Astrocyte (in vitro differentiated cells and primary cell): Measurements from ENCODE around the gene SOCS6. TPM values are rescaled to one million over a fixed set of nuclear protein-coding genes. Genes with fewer than 3 reads are reported as not detected.
"Not testable (repeated sequence)": the region's sequence is repeated elsewhere in the genome, so short reads cannot be mapped to it uniquely, and the experiment has no call there.

Experiments used
- DNase-seq: peaks from one replicate; pipeline ENCODE4 v3.0.0-alpha.2; 2010; ENCODE audit warnings: low read depth
- FAIRE-seq: peaks from 2 replicates; lab custom pipeline; 2011; peaks lifted over from hg19 to GRCh38; lab: Jason Lieb, UNC
- H2AFZ ChIP-seq: 2 replicates; pipeline ENCODE4 v1.6.0; 2012; ENCODE audit warnings: low read depth, low read length, inconsistent platforms
- H3K27ac ChIP-seq: 2 replicates; pipeline ENCODE4 v1.5.1; 2011; ENCODE audit warnings: low read depth, low read length, inconsistent platforms
- H3K27me3 ChIP-seq: 2 replicates; pipeline ENCODE4 v1.6.0; 2011; ENCODE audit warnings: low read length, inconsistent platforms; ENCODE audit not compliant: insufficient read depth
- H3K36me3 ChIP-seq: 2 replicates; pipeline ENCODE4 v1.5.1; 2011; ENCODE audit warnings: low read length, inconsistent platforms; ENCODE audit not compliant: insufficient read depth
- H3K4me1 ChIP-seq: 2 replicates; pipeline ENCODE4 v1.5.1; 2011; ENCODE audit warnings: low read length, inconsistent platforms; ENCODE audit not compliant: insufficient read depth
- H3K4me2 ChIP-seq: 2 replicates; pipeline ENCODE4 v1.6.0; 2012; ENCODE audit warnings: low read length, inconsistent platforms
- H3K4me3 ChIP-seq: 2 replicates; pipeline ENCODE4 v1.5.1; 2011; ENCODE audit warnings: low read depth, mild to moderate bottlenecking, low read length, inconsistent platforms; ENCODE audit not compliant: insufficient read depth
- H3K79me2 ChIP-seq: 2 replicates; pipeline ENCODE4 v1.6.0; 2012; ENCODE audit warnings: mild to moderate bottlenecking, low read length, inconsistent platforms; ENCODE audit not compliant: insufficient read depth
- H3K9ac ChIP-seq: 2 replicates; pipeline ENCODE4 v1.6.0; 2012; ENCODE audit warnings: mild to moderate bottlenecking, low read length, inconsistent platforms
- H3K9me3 ChIP-seq: 2 replicates; pipeline ENCODE4 v1.5.1; 2012; ENCODE audit warnings: low read depth, mild to moderate bottlenecking, low read length, inconsistent platforms; ENCODE audit not compliant: insufficient read depth
- H4K20me1 ChIP-seq: 2 replicates; pipeline ENCODE4 v1.6.0; 2012; ENCODE audit warnings: low read length, inconsistent platforms; ENCODE audit not compliant: insufficient read depth
- H3K27ac Mint-ChIP-seq: one replicate; pipeline ENCODE4 v1.8.0; 2021; ENCODE audit warnings: mild to moderate bottlenecking, mixed read lengths; ENCODE audit not compliant: unreplicated experiment
- H3K27me3 Mint-ChIP-seq: one replicate; pipeline ENCODE4 v1.8.0; 2021; ENCODE audit warnings: low read depth, mixed read lengths; ENCODE audit not compliant: unreplicated experiment
- H3K36me3 Mint-ChIP-seq: one replicate; pipeline ENCODE4 v1.8.0; 2021; ENCODE audit warnings: low read depth, mixed read lengths; ENCODE audit not compliant: unreplicated experiment
- H3K4me1 Mint-ChIP-seq: one replicate; pipeline ENCODE4 v1.8.0; 2021; ENCODE audit warnings: low read depth, mixed read lengths; ENCODE audit not compliant: unreplicated experiment
- H3K4me3 Mint-ChIP-seq: one replicate; pipeline ENCODE4 v1.8.0; 2021; ENCODE audit warnings: mild to moderate bottlenecking, moderate library complexity, mixed read lengths; ENCODE audit not compliant: unreplicated experiment
- H3K9me3 Mint-ChIP-seq: one replicate; pipeline ENCODE4 v1.8.0; 2021; ENCODE audit warnings: mild to moderate bottlenecking, mixed read lengths; ENCODE audit not compliant: unreplicated experiment
- CTCF ChIP-seq: IDR thresholded peaks from 2 replicates; pipeline ENCODE4 v1.5.1; 2011; ENCODE audit warnings: low read depth, mild to moderate bottlenecking, inconsistent platforms, low read length, moderate library complexity; ENCODE audit not compliant: insufficient read depth
- EZH2 ChIP-seq: IDR thresholded peaks from 2 replicates; pipeline ENCODE4 v1.6.1; 2012; ENCODE audit warnings: mild to moderate bottlenecking, low read length, inconsistent platforms; ENCODE audit not compliant: insufficient read depth
- total RNA-seq: library from RNA; stranded (reverse); gene quantifications from 2 replicates; pipeline ENCODE4 v1.2.1, GENCODE V29; 2021

Gene SOCS6
- total RNA-seq, 1 donor from 2014 or later: 24.1 TPM

GRCh38 chr18:70337139-70337972 is 48.5 kb downstream of the SOCS6 start:
- H3K9ac ChIP-seq: no peak overlapping the region

GRCh38 chr18:70338890-70339289 is 50.0 kb downstream of the SOCS6 start:
- H3K9me3 Mint-ChIP-seq: no peaks in the 10 kb centered on the region
- no peak overlapping the region for H3K4me3 Mint-ChIP-seq
- peaks cover 25% of the 10 kb centered on the region for H3K4me1 Mint-ChIP-seq
- H3K4me1 ChIP-seq: peaks cover 15% of the 10 kb centered on the region
- H3K4me3 ChIP-seq: no peak overlapping the region
- DNase-seq (no peak), FAIRE-seq (no peak)
- peaks cover 5% of the 10 kb centered on the region for H3K9me3 ChIP-seq
- H3K36me3 ChIP-seq: peaks cover 10% of the 10 kb centered on the region
- H3K4me2 ChIP-seq: no peak overlapping the region
- H3K36me3 Mint-ChIP-seq: peaks cover 11% of the 10 kb centered on the region
- no peak overlapping the region for H3K27ac ChIP-seq
- H4K20me1 ChIP-seq: no peaks in the 10 kb centered on the region
- no peak overlapping the region for H3K9ac ChIP-seq
- H3K27me3 ChIP-seq: no peaks in the 10 kb centered on the region
- H3K27ac Mint-ChIP-seq: peak overlapping the region; percentile 27
- no peak for TF ChIP-seq CTCF
- no peak for TF ChIP-seq EZH2
- no peaks in the 10 kb centered on the region for H3K27me3 Mint-ChIP-seq
- H2AFZ ChIP-seq: no peak overlapping the region
- H3K79me2 ChIP-seq: no peaks in the 10 kb centered on the region

More at GRCh38 chr18:70337139-70337972, 48.5 kb downstream of the SOCS6 start:
- H3K27me3 Mint-ChIP-seq: no peaks in the 10 kb centered on the region
- peak overlapping the region; percentile 69 for H3K4me3 Mint-ChIP-seq
- peaks cover 12% of the 10 kb centered on the region for H3K36me3 Mint-ChIP-seq
- peaks cover 41% of the 10 kb centered on the region for H3K4me1 Mint-ChIP-seq
- H2AFZ ChIP-seq: no peak overlapping the region
- H3K27me3 ChIP-seq: no peaks in the 10 kb centered on the region
- DNase-seq (peak; percentile 87), FAIRE-seq (peak; percentile 88)
- no peaks in the 10 kb centered on the region for H3K9me3 Mint-ChIP-seq
- H3K4me3 ChIP-seq: no peak overlapping the region
- TF ChIP-seq EZH2 (no peak), CTCF (no peak)
- peaks cover 26% of the 10 kb centered on the region for H3K4me1 ChIP-seq
- H4K20me1 ChIP-seq: no peaks in the 10 kb centered on the region
- no peaks in the 10 kb centered on the region for H3K79me2 ChIP-seq
- H3K27ac Mint-ChIP-seq: peak overlapping the region; percentile 98
- peak overlapping the region; percentile 27 for H3K27ac ChIP-seq
- H3K4me2 ChIP-seq: peak overlapping the region; percentile 26
- peaks cover 10% of the 10 kb centered on the region for H3K36me3 ChIP-seq
- H3K9me3 ChIP-seq: peaks cover 5% of the 10 kb centered on the region

GRCh38 chr18:70339915-70340314 is 51.1 kb downstream of the SOCS6 start:
- FAIRE-seq (no peak), DNase-seq (no peak)
- no peak for TF ChIP-seq CTCF
- TF ChIP-seq EZH2: no peak
- H3K36me3 Mint-ChIP-seq: peaks cover 9% of the 10 kb centered on the region
- Histone ChIP-seq H3K27ac (no peak overlapping the region), H2AFZ (no peak overlapping the region), H3K27me3 (no peaks in the 10 kb centered on the region), H3K9me3 (peaks cover under 1% of the 10 kb centered on the region), H3K4me2 (no peak overlapping the region), H4K20me1 (no peaks in the 10 kb centered on the region), H3K4me1 (peaks cover 10% of the 10 kb centered on the region), H3K36me3 (peaks cover 10% of the 10 kb centered on the region), H3K9ac (no peak overlapping the region), H3K4me3 (no peak overlapping the region), H3K79me2 (no peaks in the 10 kb centered on the region)
- H3K27ac Mint-ChIP-seq: no peak overlapping the region
- no peaks in the 10 kb centered on the region for H3K27me3 Mint-ChIP-seq
- H3K4me1 Mint-ChIP-seq: peaks cover 20% of the 10 kb centered on the region
- H3K4me3 Mint-ChIP-seq: no peak overlapping the region
- no peaks in the 10 kb centered on the region for H3K9me3 Mint-ChIP-seq

GRCh38 chr18:70348481-70348880 is 59.6 kb downstream of the SOCS6 start:
- not testable (repeated sequence) for H3K4me3 Mint-ChIP-seq, H3K9ac ChIP-seq, FAIRE-seq, H3K27ac Mint-ChIP-seq, H3K36me3 ChIP-seq, H2AFZ ChIP-seq, H3K4me2 ChIP-seq, H3K27me3 ChIP-seq, H3K27ac ChIP-seq, H3K79me2 ChIP-seq, H3K9me3 Mint-ChIP-seq, H4K20me1 ChIP-seq, H3K9me3 ChIP-seq, DNase-seq, H3K4me1 Mint-ChIP-seq, H3K27me3 Mint-ChIP-seq, H3K4me1 ChIP-seq, H3K4me3 ChIP-seq
- H3K36me3 Mint-ChIP-seq: peaks cover 29% of the 10 kb centered on the region
